K562 (cell line): ENCODE data around the gene COQ2. TPM values are rescaled to one million over a fixed set of nuclear protein-coding genes. Genes with fewer than 3 reads are reported as not detected.

ENCODE experiments used
- HDAC8 ChIP-seq: fragments of 450-650 bp; IDR thresholded peaks from 2 replicates; pipeline ENCODE4 v1.6.1; 2016; ENCODE audit warnings: mild to moderate bottlenecking, missing genetic modification characterization, moderate library complexity, missing compliant biosample characterization
- IRF9 ChIP-seq: fragments of 450-650 bp; IDR thresholded peaks from 2 replicates; pipeline ENCODE4 v1.6.1; 2016; ENCODE audit warnings: missing biosample characterization, missing genetic modification characterization
- NCOA4 ChIP-seq: fragments of 450-650 bp; IDR thresholded peaks from 2 replicates; pipeline ENCODE4 v1.6.1; 2018; ENCODE audit warnings: mild to moderate bottlenecking; ENCODE audit not compliant: partially characterized antibody
- NRF1 ChIP-seq, 2 experiments: fragments of 450-650 bp; IDR thresholded peaks in 1 of 2; conservative IDR thresholded peaks in 1 of 2; 2 replicates each; pipeline ENCODE4 v1.6.1; 2014; ENCODE audit warnings: mild to moderate bottlenecking in 2 of 2
- PCBP1 ChIP-seq: fragments of 200-400 bp; formaldehyde crosslinking; IDR thresholded peaks from 2 replicates; pipeline ENCODE4 v1.6.1; 2018; ENCODE audit warnings: mild to moderate bottlenecking, low read depth, low read length; ENCODE audit not compliant: poor library complexity, severe bottlenecking
- POU5F1 ChIP-seq: fragments of 150-350 bp; IDR thresholded peaks from 2 replicates; pipeline ENCODE4 v1.6.1; 2014; ENCODE audit warnings: borderline replicate concordance, low read length, low read depth, mild to moderate bottlenecking; ENCODE audit not compliant: partially characterized antibody
- RBFOX2 ChIP-seq: fragments of 200-400 bp; formaldehyde crosslinking; IDR thresholded peaks from 2 replicates; pipeline ENCODE4 v1.6.1; 2017; ENCODE audit warnings: low read depth, mild to moderate bottlenecking, low read length, moderate library complexity
- SMARCE1 ChIP-seq: fragments of 450-650 bp; IDR thresholded peaks from 2 replicates; pipeline ENCODE4 v1.7.1; 2016; ENCODE audit warnings: mild to moderate bottlenecking
- STAT5A ChIP-seq: IDR thresholded peaks from 2 replicates; pipeline ENCODE4 v1.6.1; 2012; ENCODE audit warnings: low read length, inconsistent platforms, borderline replicate concordance
- TCF7L2 ChIP-seq: fragments of 150-350 bp; IDR thresholded peaks from 2 replicates; pipeline ENCODE4 v1.6.1; 2016; ENCODE audit warnings: low read depth, mild to moderate bottlenecking, low read length, moderate library complexity
- TEAD4 ChIP-seq, 2 experiments: sonication (generic) in 1 of 2; formaldehyde crosslinking in 1 of 2; IDR thresholded peaks; 2 replicates each; pipeline versions ENCODE4 v1.6.1 to v1.8.0; 2012 to 2022; ENCODE audit warnings: borderline replicate concordance in 1 of 2, inconsistent platforms in 1 of 2, low read length in 1 of 2, mild to moderate bottlenecking in 1 of 2, missing genetic modification reagents in 1 of 2
- USF1 ChIP-seq: sonication (generic); formaldehyde crosslinking; IDR thresholded peaks from 2 replicates; pipeline ENCODE4 v1.9.0; 2022; ENCODE audit warnings: mild to moderate bottlenecking, missing genetic modification reagents
- ZBTB5 ChIP-seq: fragments of 450-650 bp; IDR thresholded peaks from 2 replicates; pipeline ENCODE4 v1.6.1; 2017; ENCODE audit warnings: antibody characterized with exemption
- ZKSCAN3 ChIP-seq: fragments of 250-450 bp; sonication (Bioruptor Pico); IDR thresholded peaks from 2 replicates; pipeline ENCODE4 v1.4.0; 2020
- polyA plus RNA-seq, 8 experiments: library from polyadenylated mRNA; depleted of rRNA in 4 of 8; stranded (reverse) in 5 of 8; unstranded in 3 of 8; fragments of >200 nt; fragmentation: Nextera tagmentation in 2 of 8; fragmentation: Illumina TruSeq in 1 of 8; extraction: Ambion mirVana in 2 of 8; extraction: Trizol in 1 of 8; gene quantifications; 2 replicates each; pipeline versions ENCODE4 v1.2.1 to v1.2.3, GENCODE V29; 2011 to 2014; ENCODE audit warnings: inconsistent platforms in 1 of 8, missing spikeins in 1 of 8
- total RNA-seq, 7 experiments: library from RNA; depleted of rRNA in 6 of 7; stranded (reverse); fragments of >200 nt in 6 of 7; fragmentation: Illumina TruSeq in 2 of 7; extraction: Trizol in 2 of 7; gene quantifications; 2 replicates each; pipeline versions ENCODE4 v1.2.1 to v1.2.3, GENCODE V29; 2011 to 2021; ENCODE audit warnings: low replicate concordance in 1 of 7
- TF ChIP-seq, protein P1 (sequence below): fragments of 150-350 bp; IDR thresholded peaks from 2 replicates; pipeline ENCODE4 v1.6.1; 2014; ENCODE audit warnings: low read depth, mild to moderate bottlenecking, low read length, borderline replicate concordance
- TF ChIP-seq, protein P2 (sequence below): fragments of 250-450 bp; sonication (Bioruptor Pico); IDR thresholded peaks from 2 replicates; pipeline ENCODE4 v1.5.0; 2021; ENCODE audit warnings: mild to moderate bottlenecking, borderline replicate concordance

COQ2 gene
- total and polyA plus RNA-seq, 9 of the 15 experiments (the other 6 are each of a cell fraction or from before 2014, with no cell fraction given): 1.9 to 13.5 (median 11.8) TPM

- no peak for TF ChIP-seq PCBP1
- peak; percentile 94 for TF ChIP-seq RBFOX2
- no peak for TF ChIP-seq NCOA4
- TF ChIP-seq STAT5A: no peak
- TF ChIP-seq, protein P1, sequence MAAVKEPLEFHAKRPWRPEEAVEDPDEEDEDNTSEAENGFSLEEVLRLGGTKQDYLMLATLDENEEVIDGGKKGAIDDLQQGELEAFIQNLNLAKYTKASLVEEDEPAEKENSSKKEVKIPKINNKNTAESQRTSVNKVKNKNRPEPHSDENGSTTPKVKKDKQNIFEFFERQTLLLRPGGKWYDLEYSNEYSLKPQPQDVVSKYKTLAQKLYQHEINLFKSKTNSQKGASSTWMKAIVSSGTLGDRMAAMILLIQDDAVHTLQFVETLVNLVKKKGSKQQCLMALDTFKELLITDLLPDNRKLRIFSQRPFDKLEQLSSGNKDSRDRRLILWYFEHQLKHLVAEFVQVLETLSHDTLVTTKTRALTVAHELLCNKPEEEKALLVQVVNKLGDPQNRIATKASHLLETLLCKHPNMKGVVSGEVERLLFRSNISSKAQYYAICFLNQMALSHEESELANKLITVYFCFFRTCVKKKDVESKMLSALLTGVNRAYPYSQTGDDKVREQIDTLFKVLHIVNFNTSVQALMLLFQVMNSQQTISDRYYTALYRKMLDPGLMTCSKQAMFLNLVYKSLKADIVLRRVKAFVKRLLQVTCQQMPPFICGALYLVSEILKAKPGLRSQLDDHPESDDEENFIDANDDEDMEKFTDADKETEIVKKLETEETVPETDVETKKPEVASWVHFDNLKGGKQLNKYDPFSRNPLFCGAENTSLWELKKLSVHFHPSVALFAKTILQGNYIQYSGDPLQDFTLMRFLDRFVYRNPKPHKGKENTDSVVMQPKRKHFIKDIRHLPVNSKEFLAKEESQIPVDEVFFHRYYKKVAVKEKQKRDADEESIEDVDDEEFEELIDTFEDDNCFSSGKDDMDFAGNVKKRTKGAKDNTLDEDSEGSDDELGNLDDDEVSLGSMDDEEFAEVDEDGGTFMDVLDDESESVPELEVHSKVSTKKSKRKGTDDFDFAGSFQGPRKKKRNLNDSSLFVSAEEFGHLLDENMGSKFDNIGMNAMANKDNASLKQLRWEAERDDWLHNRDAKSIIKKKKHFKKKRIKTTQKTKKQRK: no peak
- TF ChIP-seq POU5F1: no peak
- no peak for TF ChIP-seq IRF9 (tag)
- TF ChIP-seq ZKSCAN3: no peak
- TF ChIP-seq USF1 (CRISPR knock-in tag): no peak
- TF ChIP-seq TEAD4 (IDR thresholded peaks at IDR 0.05; ENCODE audit: low read length): 0 out of 2 replicates have a peak, but pooled peaks have one; percentile 11
- no peak for TF ChIP-seq TEAD4 (CRISPR knock-in tag; IDR thresholded peaks at IDR 0.05; ENCODE audit: borderline replicate concordance)
- TF ChIP-seq, protein P2, sequence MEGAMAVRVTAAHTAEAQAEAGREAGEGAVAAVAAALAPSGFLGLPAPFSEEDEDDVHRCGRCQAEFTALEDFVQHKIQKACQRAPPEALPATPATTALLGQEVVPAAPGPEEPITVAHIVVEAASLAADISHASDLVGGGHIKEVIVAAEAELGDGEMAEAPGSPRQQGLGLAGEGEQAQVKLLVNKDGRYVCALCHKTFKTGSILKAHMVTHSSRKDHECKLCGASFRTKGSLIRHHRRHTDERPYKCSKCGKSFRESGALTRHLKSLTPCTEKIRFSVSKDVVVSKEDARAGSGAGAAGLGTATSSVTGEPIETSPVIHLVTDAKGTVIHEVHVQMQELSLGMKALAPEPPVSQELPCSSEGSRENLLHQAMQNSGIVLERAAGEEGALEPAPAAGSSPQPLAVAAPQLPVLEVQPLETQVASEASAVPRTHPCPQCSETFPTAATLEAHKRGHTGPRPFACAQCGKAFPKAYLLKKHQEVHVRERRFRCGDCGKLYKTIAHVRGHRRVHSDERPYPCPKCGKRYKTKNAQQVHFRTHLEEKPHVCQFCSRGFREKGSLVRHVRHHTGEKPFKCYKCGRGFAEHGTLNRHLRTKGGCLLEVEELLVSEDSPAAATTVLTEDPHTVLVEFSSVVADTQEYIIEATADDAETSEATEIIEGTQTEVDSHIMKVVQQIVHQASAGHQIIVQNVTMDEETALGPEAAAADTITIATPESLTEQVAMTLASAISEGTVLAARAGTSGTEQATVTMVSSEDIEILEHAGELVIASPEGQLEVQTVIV (CRISPR knock-in tag): no peak
- TF ChIP-seq NRF1 (conservative IDR thresholded peaks at IDR 0.05 in 1 of 2, IDR thresholded peaks at IDR 0.05 in 1 of 2): peak; percentile 96
- peak; percentile 59; the same call in 1 of the 2 replicates for TF ChIP-seq HDAC8 (tag)
- TF ChIP-seq TCF7L2: no peak
- no peak for TF ChIP-seq SMARCE1
- TF ChIP-seq ZBTB5: no peak
Observed at GRCh38 chr4:83284193-83285054, at the start of gene COQ2 (continued).
